Measurements from ENCODE around the gene DIAPH1. TPM values are rescaled to one million over a fixed set of nuclear protein-coding genes. Genes with fewer than 3 reads are reported as not detected.

DIAPH1 gene
- total RNA-seq, result 10 to 100 TPM; 51.5 to 73.9 TPM
- 10 to 100 TPM; 67.8 to 74.7 TPM for polyA plus RNA-seq

GRCh38 chr5:141618804-141619554, at the start of gene DIAPH1:
Gene DIAPH1, minus strand, starts transcription at chr5:141619000. Its CDS starts 86 bp downstream, at chr5:141618914.
- Histone ChIP-seq H3K4me1 (ENCODE audit: control insufficient read depth in 4 of 4, insufficient read depth in 4 of 4, low read length in 3 of 4) (peaks cover 1 to 36% (median 29%) of the 10 kb centered on the region in 4 donors), H3K9ac (ENCODE audit: low read depth in 1 of 2, low read length in 2 of 2) (peak within 1 kb of the TSS; percentile 52 to 97), H3K4me3 (ENCODE audit: low read depth in 1 of 3, low read length in 3 of 3) (peak within 1 kb of the TSS; percentile 80 to 88 (median 83)), H3K27ac (ENCODE audit: low read depth in 1 of 2, low read length in 2 of 2) (peak within 1 kb of the TSS; percentile 85 to 95), H3K27me3 (ENCODE audit: control insufficient read depth in 4 of 4, insufficient read depth in 4 of 4, low read length in 3 of 4) (no peaks in the 10 kb centered on the region), H3K9me3 (ENCODE audit: control insufficient read depth in 4 of 4, low read length in 3 of 4) (no peaks in the 10 kb centered on the region), H3K36me3 (ENCODE audit: control insufficient read depth in 4 of 4, insufficient read depth in 3 of 4, low read depth in 1 of 4, low read length in 3 of 4) (peaks cover 4 to 26% (median 23%) of the 10 kb centered on the region in 4 donors)
- WGBS, result under 1% methylated on average over 70 of the region's 70 CpGs
- DNase-seq (ENCODE audit: low spot score), result peak; percentile 96
- TF ChIP-seq HNF4G (IDR thresholded peaks at IDR 0.05), result no peak
- TF ChIP-seq, protein P1, sequence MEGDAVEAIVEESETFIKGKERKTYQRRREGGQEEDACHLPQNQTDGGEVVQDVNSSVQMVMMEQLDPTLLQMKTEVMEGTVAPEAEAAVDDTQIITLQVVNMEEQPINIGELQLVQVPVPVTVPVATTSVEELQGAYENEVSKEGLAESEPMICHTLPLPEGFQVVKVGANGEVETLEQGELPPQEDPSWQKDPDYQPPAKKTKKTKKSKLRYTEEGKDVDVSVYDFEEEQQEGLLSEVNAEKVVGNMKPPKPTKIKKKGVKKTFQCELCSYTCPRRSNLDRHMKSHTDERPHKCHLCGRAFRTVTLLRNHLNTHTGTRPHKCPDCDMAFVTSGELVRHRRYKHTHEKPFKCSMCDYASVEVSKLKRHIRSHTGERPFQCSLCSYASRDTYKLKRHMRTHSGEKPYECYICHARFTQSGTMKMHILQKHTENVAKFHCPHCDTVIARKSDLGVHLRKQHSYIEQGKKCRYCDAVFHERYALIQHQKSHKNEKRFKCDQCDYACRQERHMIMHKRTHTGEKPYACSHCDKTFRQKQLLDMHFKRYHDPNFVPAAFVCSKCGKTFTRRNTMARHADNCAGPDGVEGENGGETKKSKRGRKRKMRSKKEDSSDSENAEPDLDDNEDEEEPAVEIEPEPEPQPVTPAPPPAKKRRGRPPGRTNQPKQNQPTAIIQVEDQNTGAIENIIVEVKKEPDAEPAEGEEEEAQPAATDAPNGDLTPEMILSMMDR (IDR thresholded peaks at IDR 0.05; ENCODE audit: low read depth, low read length, missing input control), result peak; percentile 100
- peak in 1 of 2 donors; percentile 31 for TF ChIP-seq RXRA (IDR thresholded peaks at IDR 0.05)
- TF ChIP-seq EGR1 (IDR thresholded peaks at IDR 0.05; ENCODE audit: low read depth in 2 of 2), result peak; percentile 99 to 100
- TF ChIP-seq, protein P2, sequence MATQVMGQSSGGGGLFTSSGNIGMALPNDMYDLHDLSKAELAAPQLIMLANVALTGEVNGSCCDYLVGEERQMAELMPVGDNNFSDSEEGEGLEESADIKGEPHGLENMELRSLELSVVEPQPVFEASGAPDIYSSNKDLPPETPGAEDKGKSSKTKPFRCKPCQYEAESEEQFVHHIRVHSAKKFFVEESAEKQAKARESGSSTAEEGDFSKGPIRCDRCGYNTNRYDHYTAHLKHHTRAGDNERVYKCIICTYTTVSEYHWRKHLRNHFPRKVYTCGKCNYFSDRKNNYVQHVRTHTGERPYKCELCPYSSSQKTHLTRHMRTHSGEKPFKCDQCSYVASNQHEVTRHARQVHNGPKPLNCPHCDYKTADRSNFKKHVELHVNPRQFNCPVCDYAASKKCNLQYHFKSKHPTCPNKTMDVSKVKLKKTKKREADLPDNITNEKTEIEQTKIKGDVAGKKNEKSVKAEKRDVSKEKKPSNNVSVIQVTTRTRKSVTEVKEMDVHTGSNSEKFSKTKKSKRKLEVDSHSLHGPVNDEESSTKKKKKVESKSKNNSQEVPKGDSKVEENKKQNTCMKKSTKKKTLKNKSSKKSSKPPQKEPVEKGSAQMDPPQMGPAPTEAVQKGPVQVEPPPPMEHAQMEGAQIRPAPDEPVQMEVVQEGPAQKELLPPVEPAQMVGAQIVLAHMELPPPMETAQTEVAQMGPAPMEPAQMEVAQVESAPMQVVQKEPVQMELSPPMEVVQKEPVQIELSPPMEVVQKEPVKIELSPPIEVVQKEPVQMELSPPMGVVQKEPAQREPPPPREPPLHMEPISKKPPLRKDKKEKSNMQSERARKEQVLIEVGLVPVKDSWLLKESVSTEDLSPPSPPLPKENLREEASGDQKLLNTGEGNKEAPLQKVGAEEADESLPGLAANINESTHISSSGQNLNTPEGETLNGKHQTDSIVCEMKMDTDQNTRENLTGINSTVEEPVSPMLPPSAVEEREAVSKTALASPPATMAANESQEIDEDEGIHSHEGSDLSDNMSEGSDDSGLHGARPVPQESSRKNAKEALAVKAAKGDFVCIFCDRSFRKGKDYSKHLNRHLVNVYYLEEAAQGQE (IDR thresholded peaks at IDR 0.05), result peak; percentile 84
- TF ChIP-seq HNF4A (conservative IDR thresholded peaks at IDR 0.05), result peak; percentile 40 to 47
- TF ChIP-seq FOXA1 (IDR thresholded peaks at IDR 0.05), result peak; percentile 80
- TF ChIP-seq GABPA (IDR thresholded peaks at IDR 0.05 in 1 of 2, conservative IDR thresholded peaks at IDR 0.05 in 1 of 2), result peak in 1 of 2 donors; percentile 85
- TF ChIP-seq ZBTB33 (IDR thresholded peaks at IDR 0.05), result no peak
- peak; percentile 70 for TF ChIP-seq MAX (IDR thresholded peaks at IDR 0.05)
- TF ChIP-seq SP1 (IDR thresholded peaks at IDR 0.05), result peak; percentile 77
- TF ChIP-seq FOXA2 (IDR thresholded peaks at IDR 0.05), result peak; percentile 55
- TF ChIP-seq JUND (IDR thresholded peaks at IDR 0.05), result peak in 1 of 2 donors; percentile 58
- peak; percentile 25 for TF ChIP-seq YY1 (IDR thresholded peaks at IDR 0.05)
- TF ChIP-seq NR2F2 (IDR thresholded peaks at IDR 0.05), result no peak
- TF ChIP-seq ATF3 (IDR thresholded peaks at IDR 0.05), result no peak
- TF ChIP-seq RAD21 (IDR thresholded peaks at IDR 0.05), result peak; percentile 97 to 98
- no peak for TF ChIP-seq TAF1 (conservative IDR thresholded peaks at IDR 0.05)

Measured in liver (tissue), 9 donors.